Measurements from ENCODE around the gene PIP4P1.
"Not testable (repeated sequence)": the region's sequence is repeated elsewhere in the genome, so short reads cannot be mapped to it uniquely, and the experiment has no call there.

PIP4P1 gene

GRCh38 chr14:20461225-20462141 is at the start of gene PIP4P1:
TSS of gene PIP4P1 (minus strand) at chr14:20461434. CDS start at chr14:20461325, 109 bp downstream.
- Mint-ChIP-seq H3K9me3 (no peaks in the 10 kb centered on the region), H3K4me3 (peak within 1 kb of the TSS; percentile 97), H3K27ac (peak within 1 kb of the TSS; percentile 88), H3K27me3 (no peaks in the 10 kb centered on the region), H3K4me1 (ENCODE audit: low read depth) (peaks cover 30% of the 10 kb centered on the region), H3K36me3 (ENCODE audit: low read depth) (no peaks in the 10 kb centered on the region)
- intact Hi-C loops (cut with micrococcal nuclease): loop anchor here (1.0 kb wide), 1 partner anchor 8 kb away; the partner anchor contains the start of gene PNP

- peaks cover 4% of the 10 kb centered on the region for H3K27me3 Mint-ChIP-seq
- no peaks in the 10 kb centered on the region for H3K9me3 Mint-ChIP-seq
- intact Hi-C loops (cut with micrococcal nuclease): no loop called here
- peaks cover 39% of the 10 kb centered on the region for H3K4me1 Mint-ChIP-seq (ENCODE audit: low read depth)
- H3K36me3 Mint-ChIP-seq (ENCODE audit: low read depth): no peaks in the 10 kb centered on the region
- H3K4me3 Mint-ChIP-seq: no peak overlapping the region
- H3K27ac Mint-ChIP-seq: no peak overlapping the region
These were observed 47.1 kb upstream of the PIP4P1 start for GRCh38 chr14:20508367-20508766.

- H3K4me1 Mint-ChIP-seq (ENCODE audit: low read depth): peaks cover 38% of the 10 kb centered on the region
- H3K27ac Mint-ChIP-seq; H3K4me3 Mint-ChIP-seq; H3K36me3 Mint-ChIP-seq (ENCODE audit: low read depth); H3K27me3 Mint-ChIP-seq; intact Hi-C loops (cut with micrococcal nuclease); H3K9me3 Mint-ChIP-seq: not testable (repeated sequence)
These were observed 46.3 kb upstream of the PIP4P1 start for GRCh38 chr14:20507537-20507936.

- H3K9me3 Mint-ChIP-seq; H3K4me3 Mint-ChIP-seq; H3K27ac Mint-ChIP-seq; intact Hi-C loops (cut with micrococcal nuclease); H3K36me3 Mint-ChIP-seq (ENCODE audit: low read depth); H3K27me3 Mint-ChIP-seq: not testable (repeated sequence)
- peaks cover 35% of the 10 kb centered on the region for H3K4me1 Mint-ChIP-seq (ENCODE audit: low read depth)
These were observed 45.5 kb upstream of the PIP4P1 start for GRCh38 chr14:20506752-20507151.

- H3K9me3 Mint-ChIP-seq; intact Hi-C loops (cut with micrococcal nuclease); H3K36me3 Mint-ChIP-seq (ENCODE audit: low read depth); H3K27ac Mint-ChIP-seq; H3K4me3 Mint-ChIP-seq; H3K27me3 Mint-ChIP-seq: not testable (repeated sequence)
- peaks cover 33% of the 10 kb centered on the region for H3K4me1 Mint-ChIP-seq (ENCODE audit: low read depth)
These were observed 45.0 kb upstream of the PIP4P1 start for GRCh38 chr14:20506276-20506675.

- H3K27ac Mint-ChIP-seq: peak overlapping the region; percentile 81
- peaks cover 30% of the 10 kb centered on the region for H3K4me1 Mint-ChIP-seq (ENCODE audit: low read depth)
These were observed 42.7 kb upstream of the PIP4P1 start for GRCh38 chr14:20503898-20504297.

GRCh38 chr14:20501346-20501745 is 40.1 kb upstream of the PIP4P1 start:
- H3K27ac Mint-ChIP-seq: no peak overlapping the region
- H3K27me3 Mint-ChIP-seq: no peaks in the 10 kb centered on the region
- intact Hi-C loops (cut with micrococcal nuclease): no loop called here
- peaks cover 35% of the 10 kb centered on the region for H3K4me1 Mint-ChIP-seq (ENCODE audit: low read depth)
- H3K4me3 Mint-ChIP-seq: no peak overlapping the region
- no peaks in the 10 kb centered on the region for H3K36me3 Mint-ChIP-seq (ENCODE audit: low read depth)
- no peaks in the 10 kb centered on the region for H3K9me3 Mint-ChIP-seq

More at GRCh38 chr14:20503898-20504297, 42.7 kb upstream of the PIP4P1 start:
- Mint-ChIP-seq H3K9me3 (no peaks in the 10 kb centered on the region), H3K27me3 (no peaks in the 10 kb centered on the region), H3K4me3 (peak overlapping the region; percentile 33), H3K36me3 (ENCODE audit: low read depth) (no peaks in the 10 kb centered on the region)
- intact Hi-C loops (cut with micrococcal nuclease): no loop called here

- Mint-ChIP-seq H3K36me3 (ENCODE audit: low read depth) (no peaks in the 10 kb centered on the region), H3K4me1 (ENCODE audit: low read depth) (peaks cover 47% of the 10 kb centered on the region), H3K27me3 (no peaks in the 10 kb centered on the region), H3K27ac (peak overlapping the region; percentile 71), H3K4me3 (no peak overlapping the region), H3K9me3 (peaks cover 9% of the 10 kb centered on the region)
- intact Hi-C loops (cut with micrococcal nuclease): no loop called here
These were observed 38.6 kb upstream of the PIP4P1 start for GRCh38 chr14:20499881-20500280.

GRCh38 chr14:20499108-20499507 is 37.9 kb upstream of the PIP4P1 start:
- intact Hi-C loops (cut with micrococcal nuclease): no loop called here
- H3K4me3 Mint-ChIP-seq: no peak overlapping the region
- H3K27ac Mint-ChIP-seq: peak overlapping the region; percentile 71
- H3K36me3 Mint-ChIP-seq (ENCODE audit: low read depth): no peaks in the 10 kb centered on the region
- no peaks in the 10 kb centered on the region for H3K27me3 Mint-ChIP-seq
- peaks cover 49% of the 10 kb centered on the region for H3K4me1 Mint-ChIP-seq (ENCODE audit: low read depth)
- peaks cover 9% of the 10 kb centered on the region for H3K9me3 Mint-ChIP-seq

GRCh38 chr14:20498622-20499021 is 37.4 kb upstream of the PIP4P1 start:
- intact Hi-C loops (cut with micrococcal nuclease): no loop called here
- no peak overlapping the region for H3K4me3 Mint-ChIP-seq
- peak overlapping the region; percentile 71 for H3K27ac Mint-ChIP-seq
- H3K9me3 Mint-ChIP-seq: peaks cover 9% of the 10 kb centered on the region
- no peaks in the 10 kb centered on the region for H3K27me3 Mint-ChIP-seq
- peaks cover 49% of the 10 kb centered on the region for H3K4me1 Mint-ChIP-seq (ENCODE audit: low read depth)
- no peaks in the 10 kb centered on the region for H3K36me3 Mint-ChIP-seq (ENCODE audit: low read depth)

GRCh38 chr14:20494935-20495766 is 33.9 kb upstream of the PIP4P1 start:
- Mint-ChIP-seq H3K27ac (peak overlapping the region; percentile 60), H3K4me1 (ENCODE audit: low read depth) (peaks cover 53% of the 10 kb centered on the region), H3K27me3 (no peaks in the 10 kb centered on the region), H3K4me3 (no peak overlapping the region), H3K9me3 (peaks cover 9% of the 10 kb centered on the region), H3K36me3 (ENCODE audit: low read depth) (no peaks in the 10 kb centered on the region)
- intact Hi-C loops (cut with micrococcal nuclease): no loop called here

- Mint-ChIP-seq H3K4me1 (ENCODE audit: low read depth) (peaks cover 56% of the 10 kb centered on the region), H3K27ac (peak overlapping the region; percentile 83), H3K9me3 (peaks cover 9% of the 10 kb centered on the region), H3K4me3 (peak overlapping the region; percentile 44), H3K36me3 (ENCODE audit: low read depth) (no peaks in the 10 kb centered on the region), H3K27me3 (no peaks in the 10 kb centered on the region)
- intact Hi-C loops (cut with micrococcal nuclease): loop anchor here (2.0 kb wide), 1 partner anchor 17 kb away; no protein-coding TSS in a partner anchor
These were observed 32.4 kb upstream of the PIP4P1 start for GRCh38 chr14:20493634-20494033.

- peak overlapping the region; percentile 62 for H3K27ac Mint-ChIP-seq
- peaks cover 9% of the 10 kb centered on the region for H3K9me3 Mint-ChIP-seq
- intact Hi-C loops (cut with micrococcal nuclease): loop anchor here (2.0 kb wide), 1 partner anchor 16 kb away; no protein-coding TSS in a partner anchor
- no peak overlapping the region for H3K4me3 Mint-ChIP-seq
- H3K4me1 Mint-ChIP-seq (ENCODE audit: low read depth): peaks cover 56% of the 10 kb centered on the region
- no peaks in the 10 kb centered on the region for H3K27me3 Mint-ChIP-seq
- H3K36me3 Mint-ChIP-seq (ENCODE audit: low read depth): no peaks in the 10 kb centered on the region
These were observed 31.3 kb upstream of the PIP4P1 start for GRCh38 chr14:20492486-20492885.

- Mint-ChIP-seq H3K27me3 (no peaks in the 10 kb centered on the region), H3K36me3 (ENCODE audit: low read depth) (no peaks in the 10 kb centered on the region), H3K27ac (peak overlapping the region; percentile 14), H3K4me1 (ENCODE audit: low read depth) (peaks cover 61% of the 10 kb centered on the region), H3K9me3 (peaks cover 4% of the 10 kb centered on the region), H3K4me3 (no peak overlapping the region)
- intact Hi-C loops (cut with micrococcal nuclease): no loop called here
These were observed 29.3 kb upstream of the PIP4P1 start for GRCh38 chr14:20490563-20490962.

Measured in dendritic cell treated with granulocyte-macrophage colony-stimulating factor and Interleukin-4, amounts not matched to agents 40 ng/mL and 50 ng/mL, for 4 days (primary cell).